ENCODE data around the gene LSM10.

Gene LSM10

GRCh38 chr1:36382669-36383068 lies 15.0 kb downstream of the LSM10 start:
- Histone ChIP-seq H3K4me2 (ENCODE audit: low read length) (no peak overlapping the region), H3K9ac (ENCODE audit: low read length) (no peak overlapping the region), H3K27me3 (ENCODE audit: low read depth, low read length) (no peaks in the 10 kb centered on the region), H3K4me3 (ENCODE audit: low read length) (no peak overlapping the region), H3K27ac (ENCODE audit: low read length) (no peak overlapping the region), H3K79me2 (ENCODE audit: low read length) (peaks cover 15% of the 10 kb centered on the region), H2AFZ (ENCODE audit: low read depth, low read length) (no peak overlapping the region), H3K4me1 (ENCODE audit: low read length) (peaks cover 21% of the 10 kb centered on the region), H3K36me3 (replicated peaks; ENCODE audit: low read depth, low read length) (no peaks in the 10 kb centered on the region), H3K9me3 (ENCODE audit: insufficient read depth, low read length) (no peaks in the 10 kb centered on the region), H4K20me1 (ENCODE audit: insufficient read depth, low read length) (0 out of 2 replicates have a peak, but pooled peaks cover 4% of the 10 kb centered on the region)
- TF ChIP-seq EZH2phosphoT487 (IDR thresholded peaks at IDR 0.05; ENCODE audit: low read depth) (no peak), CTCF (IDR thresholded peaks at IDR 0.05; ENCODE audit: low read depth, low read length) (no peak)

GRCh38 chr1:36382231-36382630 lies 15.5 kb downstream of the LSM10 start:
- H3K79me2 ChIP-seq (ENCODE audit: low read length) = peaks cover 15% of the 10 kb centered on the region
- H3K36me3 ChIP-seq (replicated peaks; ENCODE audit: low read depth, low read length) = no peaks in the 10 kb centered on the region
- TF ChIP-seq EZH2phosphoT487 (IDR thresholded peaks at IDR 0.05; ENCODE audit: low read depth) (no peak), CTCF (IDR thresholded peaks at IDR 0.05; ENCODE audit: low read depth, low read length) (no peak)

GRCh38 chr1:36381405-36381804 lies 16.3 kb downstream of the LSM10 start:
- Histone ChIP-seq H3K79me2 (ENCODE audit: low read length) (peaks cover 15% of the 10 kb centered on the region), H3K27me3 (ENCODE audit: low read depth, low read length) (no peaks in the 10 kb centered on the region), H3K9me3 (ENCODE audit: insufficient read depth, low read length) (no peaks in the 10 kb centered on the region), H4K20me1 (ENCODE audit: insufficient read depth, low read length) (0 out of 2 replicates have a peak, but pooled peaks cover 4% of the 10 kb centered on the region), H3K4me3 (ENCODE audit: low read length) (no peak overlapping the region), H3K4me2 (ENCODE audit: low read length) (no peak overlapping the region), H3K9ac (ENCODE audit: low read length) (no peak overlapping the region), H3K4me1 (ENCODE audit: low read length) (peaks cover 9% of the 10 kb centered on the region), H3K27ac (ENCODE audit: low read length) (no peak overlapping the region), H3K36me3 (replicated peaks; ENCODE audit: low read depth, low read length) (no peaks in the 10 kb centered on the region), H2AFZ (ENCODE audit: low read depth, low read length) (no peak overlapping the region)
- TF ChIP-seq EZH2phosphoT487 (IDR thresholded peaks at IDR 0.05; ENCODE audit: low read depth) (no peak), CTCF (IDR thresholded peaks at IDR 0.05; ENCODE audit: low read depth, low read length) (no peak)

More at GRCh38 chr1:36382231-36382630, 15.5 kb downstream of the LSM10 start:
- H2AFZ ChIP-seq (ENCODE audit: low read depth, low read length) = no peak overlapping the region
- H3K4me3 ChIP-seq (ENCODE audit: low read length) = no peak overlapping the region
- no peak overlapping the region for H3K9ac ChIP-seq (ENCODE audit: low read length)
- H3K9me3 ChIP-seq (ENCODE audit: insufficient read depth, low read length) = no peaks in the 10 kb centered on the region
- H3K4me2 ChIP-seq (ENCODE audit: low read length) = no peak overlapping the region
- H3K27ac ChIP-seq (ENCODE audit: low read length) = no peak overlapping the region
- H3K4me1 ChIP-seq (ENCODE audit: low read length) = peaks cover 17% of the 10 kb centered on the region
- no peaks in the 10 kb centered on the region for H3K27me3 ChIP-seq (ENCODE audit: low read depth, low read length)
- H4K20me1 ChIP-seq (ENCODE audit: insufficient read depth, low read length) = 0 out of 2 replicates have a peak, but pooled peaks cover 4% of the 10 kb centered on the region

- 0 out of 2 replicates have a peak, but pooled peaks cover 4% of the 10 kb centered on the region for H4K20me1 ChIP-seq (ENCODE audit: insufficient read depth, low read length)
- H3K36me3 ChIP-seq (replicated peaks; ENCODE audit: low read depth, low read length) = no peaks in the 10 kb centered on the region
- no peak overlapping the region for H3K4me3 ChIP-seq (ENCODE audit: low read length)
- H2AFZ ChIP-seq (ENCODE audit: low read depth, low read length) = no peak overlapping the region
- H3K4me2 ChIP-seq (ENCODE audit: low read length) = no peak overlapping the region
- H3K9me3 ChIP-seq (ENCODE audit: insufficient read depth, low read length) = no peaks in the 10 kb centered on the region
- TF ChIP-seq CTCF (IDR thresholded peaks at IDR 0.05; ENCODE audit: low read depth, low read length) = no peak
- no peak for TF ChIP-seq EZH2phosphoT487 (IDR thresholded peaks at IDR 0.05; ENCODE audit: low read depth)
- peaks cover 15% of the 10 kb centered on the region for H3K79me2 ChIP-seq (ENCODE audit: low read length)
- H3K27ac ChIP-seq (ENCODE audit: low read length) = no peak overlapping the region
- H3K9ac ChIP-seq (ENCODE audit: low read length) = no peak overlapping the region
- peaks cover 6% of the 10 kb centered on the region for H3K4me1 ChIP-seq (ENCODE audit: low read length)
- H3K27me3 ChIP-seq (ENCODE audit: low read depth, low read length) = no peaks in the 10 kb centered on the region
Observed at GRCh38 chr1:36380782-36381181, 16.9 kb downstream of the LSM10 start.
